GM10266 (cell line): ENCODE measurements around the gene TFCP2L1.
"Not testable (repeated sequence)": the region's sequence is repeated elsewhere in the genome, so short reads cannot be mapped to it uniquely, and the experiment has no call there.

Experiments used
- DNase-seq: peaks from one replicate; pipeline ENCODE4 v3.0.0; 2012; ENCODE audit errors: extremely low spot score
- CTCF ChIP-seq: IDR thresholded peaks from 2 replicates; pipeline ENCODE4 v1.5.1; 2012; ENCODE audit warnings: mild to moderate bottlenecking, low read depth; ENCODE audit not compliant: control insufficient read depth, insufficient read depth; ENCODE audit errors: missing control alignments

TFCP2L1 gene

GRCh38 chr2:121279476-121280220 lies 5.4 kb downstream of the TFCP2L1 start:
- TF ChIP-seq CTCF, result no peak
- no peak for DNase-seq

DNA sequence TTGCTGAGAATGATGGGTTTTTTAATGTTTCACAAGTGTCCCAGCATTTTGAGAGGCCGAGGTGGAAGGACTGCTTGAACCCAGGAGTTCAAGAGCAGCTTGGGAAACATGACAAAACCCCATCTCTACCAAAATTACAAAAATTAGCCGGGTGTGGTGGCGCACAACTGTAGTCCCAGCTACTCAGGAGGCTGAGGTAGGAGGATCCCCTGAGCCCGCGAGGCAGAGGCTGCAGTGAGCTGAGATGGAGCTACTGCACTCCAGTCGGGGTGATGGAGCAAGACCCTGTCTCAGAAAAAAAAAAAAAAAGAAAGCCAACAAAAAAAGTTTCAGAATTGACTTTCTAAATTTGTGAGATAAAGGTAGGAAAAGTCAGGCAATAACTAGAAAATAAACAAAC lies 8.7 kb downstream of the TFCP2L1 start:
- no peak for TF ChIP-seq CTCF
- DNase-seq, result no peak

- TF ChIP-seq CTCF, result no peak
- no peak for DNase-seq
These were observed 11.9 kb downstream of the TFCP2L1 start for GRCh38 chr2:121273116-121273515.

DNA sequence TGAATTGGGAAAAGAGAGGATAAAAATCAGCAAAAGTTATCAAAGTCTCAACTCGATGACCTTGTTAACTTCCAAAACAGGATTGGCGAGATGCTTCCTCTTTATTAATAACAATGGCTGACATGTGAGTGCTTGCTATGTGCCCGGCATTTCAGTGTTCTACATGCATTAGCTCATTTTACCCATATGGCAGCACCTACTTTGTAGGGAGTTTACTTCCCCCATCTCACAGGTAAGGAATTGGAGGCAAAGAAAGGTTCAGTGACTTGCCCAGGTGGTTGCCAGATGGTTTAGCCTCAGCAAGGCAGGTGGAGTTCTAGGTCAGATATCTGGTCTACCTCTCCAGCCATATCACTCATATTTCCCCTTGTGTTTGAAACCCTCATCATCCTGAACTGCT lies 12.4 kb downstream of the TFCP2L1 start:
- no peak for DNase-seq
- no peak for TF ChIP-seq CTCF

- not testable (repeated sequence) for DNase-seq
These were observed 15.6 kb downstream of the TFCP2L1 start for GRCh38 chr2:121269436-121269835.

DNA sequence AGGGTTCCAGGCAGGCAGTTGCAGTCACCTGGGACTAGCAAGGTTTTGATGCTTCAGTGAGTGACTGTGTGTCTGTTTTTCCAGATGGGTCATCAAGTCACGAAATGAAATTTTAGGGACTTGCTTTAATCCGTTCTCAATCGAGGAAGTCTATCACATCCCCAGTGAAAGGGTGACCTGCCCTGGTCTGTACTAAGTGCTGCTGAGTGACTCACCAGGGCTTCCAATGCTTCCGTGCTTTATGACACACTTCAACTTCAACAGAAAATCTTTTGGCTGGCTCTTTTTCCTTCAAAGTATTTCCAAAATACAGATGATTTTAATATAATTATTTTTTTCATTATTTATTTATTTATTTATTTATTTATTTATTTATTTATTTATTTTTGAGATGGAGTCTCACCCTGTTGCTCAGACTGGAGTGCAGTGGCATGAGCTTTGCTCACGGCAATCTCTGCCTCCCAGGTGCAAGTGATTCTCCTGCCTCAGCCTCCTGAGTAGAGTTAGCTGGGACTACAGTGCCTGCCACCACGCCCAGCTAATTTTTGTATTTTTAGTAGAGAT lies 18.4 kb downstream of the TFCP2L1 start:
- no peak for DNase-seq
- no peak for TF ChIP-seq CTCF

DNA sequence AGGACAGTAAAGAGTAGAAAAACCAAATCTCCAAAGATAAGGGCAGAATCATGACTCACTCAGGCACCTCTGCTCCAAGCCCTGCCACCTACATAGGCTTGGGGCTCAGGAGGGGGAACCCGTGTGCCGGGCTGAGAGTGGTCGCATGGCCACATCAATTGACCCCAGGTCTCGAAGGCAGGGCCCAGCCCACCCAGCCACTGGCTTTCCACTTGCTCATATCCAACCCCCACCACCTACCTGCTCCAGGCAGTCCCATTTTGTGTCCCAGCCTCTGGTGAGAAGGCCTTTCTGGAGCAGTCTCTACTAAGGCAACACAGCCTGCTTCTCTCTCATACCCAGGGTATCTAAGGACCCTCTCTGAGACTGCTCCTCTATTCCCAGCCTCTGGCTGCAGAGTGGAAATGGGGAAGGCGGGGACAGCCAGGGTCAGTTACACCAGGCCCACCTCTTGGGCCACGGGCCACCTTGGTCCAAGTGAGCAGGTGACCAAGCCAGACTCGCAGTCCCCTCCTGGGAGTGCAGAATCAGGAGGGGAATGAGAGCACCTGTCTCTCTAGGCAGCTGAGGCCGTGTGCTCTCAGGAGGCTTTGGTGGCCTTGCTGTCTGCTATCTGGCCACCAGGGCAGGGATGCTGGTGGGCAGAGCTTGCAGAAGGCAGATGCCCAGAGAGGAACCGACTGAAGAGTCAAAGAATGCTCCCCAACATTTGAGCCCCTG lies 20.8 kb downstream of the TFCP2L1 start:
- DNase-seq, result no peak
- no peak for TF ChIP-seq CTCF
